ENCODE data around the gene TSHR.

DNA sequence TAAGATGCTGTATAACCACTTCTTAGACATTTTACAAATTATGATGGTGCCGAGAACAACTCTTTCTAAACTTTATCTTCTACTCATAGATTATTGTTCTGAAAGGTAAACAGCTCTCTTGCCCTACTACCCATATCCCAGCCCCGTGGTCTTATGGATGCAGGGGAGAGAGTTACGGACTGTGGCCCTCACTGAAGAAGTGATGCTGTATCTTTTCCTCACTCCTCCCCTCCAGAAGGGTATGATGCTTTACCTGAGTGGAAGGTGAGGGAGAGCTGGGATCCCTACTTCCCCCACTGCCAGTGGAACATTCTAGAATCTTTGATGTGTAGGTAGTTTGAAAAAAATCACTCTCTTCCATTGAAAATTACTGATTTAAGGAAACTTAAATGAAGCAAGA lies 3.5 kb downstream of the TSHR start:
- TF ChIP-seq POLR2A (IDR thresholded peaks at IDR 0.05; ENCODE audit: low read depth, low read length) (no peak), POLR2AphosphoS5 (IDR thresholded peaks at IDR 0.05; ENCODE audit: low read depth, low read length) (no peak), TAF1 (IDR thresholded peaks at IDR 0.05; ENCODE audit: borderline replicate concordance, low read depth, low read length) (no peak)
